Activated CD8-positive, alpha-beta T cell treated with anti-CD3 and anti-CD28 coated beads, Interleukin-2, amount 10 ng/mL, durations not matched to agents 7 days and 5 days (primary cell): ENCODE data around the gene KIF17. TPM values are rescaled to one million over a fixed set of nuclear protein-coding genes. Genes with fewer than 3 reads are reported as not detected.
"Not testable (repeated sequence)": the region's sequence is repeated elsewhere in the genome, so short reads cannot be mapped to it uniquely, and the experiment has no call there.

Experiments
- ATAC-seq: fragments of 150-1000 bp; cut with Tn5 transposase; one replicate; pipeline ENCODE4 v1.10.0; 2021; ENCODE audit warnings: moderate library complexity
- CTCF ChIA-PET: fragments of 350-600 bp; sonication (Branson Sonifier 250); formaldehyde crosslinking; loops from one replicate; lab custom pipeline; 2021; ENCODE audit warnings: antibody characterized with exemption; lab: Charles Lee
- POLR2A ChIA-PET: fragments of 350-600 bp; sonication (Branson Sonifier 250); formaldehyde crosslinking; loops from one replicate; lab custom pipeline; 2021; ENCODE audit warnings: antibody characterized with exemption; lab: Charles Lee
- DNase-seq: peaks from one replicate; pipeline ENCODE4 v3.0.0-alpha.2; 2020
- H3K27ac Mint-ChIP-seq: one replicate; pipeline ENCODE4 v1.8.0; 2021; ENCODE audit warnings: mild to moderate bottlenecking, mixed read lengths
- H3K27me3 Mint-ChIP-seq: one replicate; pipeline ENCODE4 v1.8.0; 2021; ENCODE audit warnings: low read depth, mixed read lengths
- H3K36me3 Mint-ChIP-seq: one replicate; pipeline ENCODE4 v1.8.0; 2021; ENCODE audit warnings: low read depth, mixed read lengths
- H3K4me1 Mint-ChIP-seq: one replicate; pipeline ENCODE4 v1.8.0; 2021; ENCODE audit warnings: low read depth, mixed read lengths
- H3K4me3 Mint-ChIP-seq: one replicate; pipeline ENCODE4 v1.8.0; 2021; ENCODE audit warnings: mild to moderate bottlenecking, mixed read lengths
- H3K9me3 Mint-ChIP-seq: one replicate; pipeline ENCODE4 v1.8.0; 2022; ENCODE audit warnings: mixed read lengths; ENCODE audit not compliant: insufficient read depth
- total RNA-seq, 2 experiments: library from RNA; stranded (reverse); gene quantifications; one replicate each; pipeline ENCODE4 v1.2.3, GENCODE V29; 2021

KIF17 gene
- total RNA-seq, 2 experiments from 2014 or later: not detected

- DNase-seq (no peak), ATAC-seq (no peak)
- no peak overlapping the region for H3K4me3 Mint-ChIP-seq
- peaks cover 37% of the 10 kb centered on the region for H3K27me3 Mint-ChIP-seq
- no peaks in the 10 kb centered on the region for H3K9me3 Mint-ChIP-seq
- H3K4me1 Mint-ChIP-seq: peaks cover 12% of the 10 kb centered on the region
- no peaks in the 10 kb centered on the region for H3K36me3 Mint-ChIP-seq
- ChIA-PET CTCF (interaction anchor here (0.7 to 2.7 kb wide), 3 partner anchors 23 to 513 kb away, joined by 3 to 11 read pairs (median 3); no protein-coding TSS in a partner anchor), POLR2A (no interaction called here)
- no peak overlapping the region for H3K27ac Mint-ChIP-seq
These were observed 1.5 kb upstream of the KIF17 start for GRCh38 chr1:20719261-20719660.

DNA sequence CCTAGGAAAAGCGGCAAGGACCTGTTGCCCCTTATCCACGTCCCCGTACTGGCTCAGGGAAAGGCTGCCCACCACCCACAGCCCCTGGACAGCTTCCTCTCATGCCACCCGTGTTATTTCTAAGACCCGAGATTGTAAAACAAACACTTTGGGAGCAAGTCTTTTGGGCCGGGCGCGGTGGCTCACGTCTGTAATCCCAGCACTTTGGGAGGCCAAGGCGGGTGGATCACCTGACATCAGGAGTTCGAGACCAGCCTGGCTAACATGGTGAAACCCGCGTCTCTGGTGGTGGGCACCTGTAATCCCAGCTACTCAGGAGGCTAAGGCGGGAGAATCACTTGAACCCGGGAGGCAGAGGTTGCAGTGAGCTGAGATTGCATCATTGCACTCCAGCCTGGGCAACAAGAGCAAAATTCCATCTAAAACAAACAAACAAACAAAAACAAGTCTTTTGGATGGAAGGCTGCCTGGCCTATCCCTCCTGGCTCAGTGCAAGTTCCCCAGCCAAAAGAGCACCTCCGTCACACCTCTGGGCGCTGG, 606 bp upstream of the KIF17 start:
- Mint-ChIP-seq H3K4me3 (peak overlapping the region; percentile 52), H3K27me3 (peaks cover 37% of the 10 kb centered on the region), H3K4me1 (peaks cover 12% of the 10 kb centered on the region)
- DNase-seq, H3K9me3 Mint-ChIP-seq, ATAC-seq, H3K27ac Mint-ChIP-seq, H3K36me3 Mint-ChIP-seq: not testable (repeated sequence)
- POLR2A ChIA-PET: interaction anchor here (0.8 kb wide), 1 partner anchor 68 kb away, joined by 3 read pairs; the partner anchor contains the start of gene HP1BP3
- CTCF ChIA-PET: interaction anchor here (0.7 to 2.7 kb wide), 3 partner anchors 22 to 477 kb away, joined by 3 to 11 read pairs (median 4); no protein-coding TSS in a partner anchor

DNA sequence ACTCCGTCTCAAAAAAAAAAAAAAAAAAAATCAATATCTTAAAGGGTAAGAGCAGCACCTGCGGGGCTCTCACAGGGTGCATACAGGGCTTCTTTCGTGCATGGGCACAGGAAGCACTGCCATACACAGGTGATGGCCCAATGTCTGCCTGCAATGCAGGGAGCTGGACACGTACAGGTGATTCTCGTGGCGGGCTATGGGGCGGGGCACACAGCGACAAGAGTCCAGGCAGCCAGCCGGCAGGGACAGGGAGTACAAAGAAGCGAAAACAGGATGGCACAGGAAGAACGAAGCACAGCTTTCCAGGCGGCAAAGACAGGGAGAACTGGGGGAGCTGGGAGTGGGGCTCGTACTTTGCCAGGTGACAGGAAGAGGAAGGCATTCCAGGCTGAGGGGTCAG, 1.6 kb downstream of the KIF17 start:
- Mint-ChIP-seq H3K27me3 (peaks cover 37% of the 10 kb centered on the region), H3K4me3 (no peak overlapping the region), H3K36me3 (no peaks in the 10 kb centered on the region), H3K27ac (no peak overlapping the region), H3K4me1 (peaks cover 12% of the 10 kb centered on the region), H3K9me3 (no peaks in the 10 kb centered on the region)
- ATAC-seq: no peak
- POLR2A ChIA-PET: no interaction called here
- no peak for DNase-seq
- CTCF ChIA-PET: interaction anchor here (2.8 kb wide), 1 partner anchor 20 kb away, joined by 9 read pairs; no protein-coding TSS in a partner anchor

DNA sequence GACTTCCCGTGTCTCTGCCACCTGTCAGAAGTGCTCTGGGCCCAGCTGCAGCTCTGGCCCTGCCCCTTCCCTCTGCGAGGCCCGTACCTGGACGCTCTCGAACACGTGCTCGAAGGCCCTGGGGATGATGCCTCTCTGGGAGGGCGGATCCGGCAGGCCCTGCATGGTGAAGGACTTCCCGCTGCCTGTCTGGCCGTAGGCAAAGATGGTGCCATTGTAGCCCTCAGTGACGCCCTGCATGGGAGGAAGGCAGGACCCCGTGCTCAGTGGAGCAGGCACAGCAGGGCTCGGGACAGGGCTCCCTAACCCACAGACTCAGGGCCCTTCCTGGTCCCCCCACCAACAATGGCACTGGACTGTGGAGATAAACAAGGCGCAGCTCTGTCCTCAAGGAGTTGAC, 2.4 kb downstream of the KIF17 start:
- ChIA-PET POLR2A (no interaction called here), CTCF (interaction anchor here (2.8 kb wide), 1 partner anchor 19 kb away, joined by 9 read pairs; no protein-coding TSS in a partner anchor)
- ATAC-seq: no peak
- no peak for DNase-seq
- Mint-ChIP-seq H3K36me3 (no peaks in the 10 kb centered on the region), H3K27ac (no peak overlapping the region), H3K27me3 (peaks cover 33% of the 10 kb centered on the region), H3K9me3 (no peaks in the 10 kb centered on the region), H3K4me1 (peaks cover 12% of the 10 kb centered on the region), H3K4me3 (no peak overlapping the region)

GRCh38 chr1:20713440-20713839, 4.4 kb downstream of the KIF17 start:
- CTCF ChIA-PET: interaction anchor here (0.7 kb wide), 1 partner anchor 305 kb away, joined by 3 read pairs; no protein-coding TSS in a partner anchor
- peaks cover 17% of the 10 kb centered on the region for H3K27me3 Mint-ChIP-seq
- H3K27ac Mint-ChIP-seq: no peak overlapping the region
- no peaks in the 10 kb centered on the region for H3K9me3 Mint-ChIP-seq
- no peak overlapping the region for H3K4me3 Mint-ChIP-seq
- no peak for DNase-seq
- H3K4me1 Mint-ChIP-seq: peaks cover 12% of the 10 kb centered on the region
- POLR2A ChIA-PET: no interaction called here
- H3K36me3 Mint-ChIP-seq: no peaks in the 10 kb centered on the region
- ATAC-seq: no peak

DNA sequence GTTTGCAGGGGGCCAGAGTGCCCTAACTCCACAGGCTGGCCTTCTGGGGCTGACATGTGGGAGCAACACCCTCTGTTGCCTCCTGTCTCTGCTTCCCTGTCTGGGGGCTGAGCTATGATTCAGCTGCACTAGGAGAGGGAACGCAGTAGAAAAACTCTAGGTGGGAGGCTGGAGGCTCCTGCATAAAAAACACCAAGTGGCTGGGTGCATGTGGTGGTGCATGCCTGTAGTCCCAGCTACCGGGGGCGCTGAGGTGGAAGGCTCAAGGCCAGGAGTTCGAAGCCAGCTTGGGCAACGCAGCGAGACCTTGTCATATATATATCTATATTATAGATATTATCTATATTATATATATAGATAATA, 5.6 kb downstream of the KIF17 start:
- no peak for DNase-seq
- Mint-ChIP-seq H3K4me3 (no peak overlapping the region), H3K9me3 (no peaks in the 10 kb centered on the region), H3K27me3 (peaks cover 11% of the 10 kb centered on the region), H3K36me3 (no peaks in the 10 kb centered on the region), H3K4me1 (peaks cover 7% of the 10 kb centered on the region), H3K27ac (no peak overlapping the region)
- no peak for ATAC-seq
- POLR2A ChIA-PET: no interaction called here
- CTCF ChIA-PET: no interaction called here

GRCh38 chr1:20711285-20712214, 6.3 kb downstream of the KIF17 start:
- ATAC-seq: no peak
- no peaks in the 10 kb centered on the region for H3K36me3 Mint-ChIP-seq
- no peaks in the 10 kb centered on the region for H3K9me3 Mint-ChIP-seq
- DNase-seq: no peak
- peaks cover 3% of the 10 kb centered on the region for H3K4me1 Mint-ChIP-seq
- no peak overlapping the region for H3K27ac Mint-ChIP-seq
- ChIA-PET POLR2A (no interaction called here), CTCF (interaction anchor here (1.1 kb wide), 1 partner anchor 15 kb away, joined by 3 read pairs; no protein-coding TSS in a partner anchor)
- no peak overlapping the region for H3K4me3 Mint-ChIP-seq
- H3K27me3 Mint-ChIP-seq: peaks cover 6% of the 10 kb centered on the region

DNA sequence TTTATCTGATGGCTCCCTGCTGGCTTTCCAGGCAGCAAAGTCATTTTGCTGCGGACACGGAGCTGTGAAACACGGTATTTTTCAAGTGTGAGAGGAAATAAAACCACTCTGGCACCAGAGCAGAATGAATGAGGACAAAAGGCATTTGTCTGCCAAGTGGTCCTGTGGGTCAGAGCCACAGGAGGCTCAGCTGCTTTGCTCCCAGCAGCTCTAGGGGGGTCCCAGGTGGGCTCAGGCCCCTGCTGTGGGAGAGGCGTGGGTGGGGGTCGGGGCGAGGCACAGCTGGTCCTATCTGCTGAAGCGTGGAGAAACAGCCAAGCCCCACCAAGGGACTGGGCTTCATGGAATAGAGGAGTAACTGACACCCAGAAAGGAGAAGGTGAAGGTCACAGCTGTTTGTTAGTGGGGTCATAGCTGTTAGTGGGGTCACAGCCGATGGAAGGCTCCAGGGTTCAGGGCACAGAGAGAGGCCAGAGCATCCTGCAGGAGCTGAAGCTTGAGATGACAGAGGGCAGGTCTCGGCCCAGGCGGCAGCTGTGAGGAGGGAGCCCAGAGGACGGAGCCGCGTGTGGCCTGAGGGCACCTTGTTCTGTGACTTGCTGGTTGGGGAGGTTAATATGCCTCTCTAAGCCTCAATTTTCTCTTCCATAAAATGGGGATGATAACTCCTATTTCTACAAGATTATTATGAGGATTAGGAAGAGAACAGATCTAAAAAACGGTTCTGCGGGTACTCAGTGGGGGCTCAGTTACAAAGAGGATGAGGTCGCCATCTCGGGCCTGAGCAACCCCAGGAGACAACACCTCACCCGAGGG, 7.1 kb downstream of the KIF17 start:
- Mint-ChIP-seq H3K4me1 (no peaks in the 10 kb centered on the region), H3K9me3 (no peaks in the 10 kb centered on the region), H3K27me3 (peaks cover 2% of the 10 kb centered on the region), H3K27ac (no peak overlapping the region), H3K4me3 (no peak overlapping the region), H3K36me3 (no peaks in the 10 kb centered on the region)
- POLR2A ChIA-PET: no interaction called here
- CTCF ChIA-PET: interaction anchor here (1.1 kb wide), 1 partner anchor 14 kb away, joined by 3 read pairs; no protein-coding TSS in a partner anchor
- ATAC-seq (no peak), DNase-seq (no peak)

DNA sequence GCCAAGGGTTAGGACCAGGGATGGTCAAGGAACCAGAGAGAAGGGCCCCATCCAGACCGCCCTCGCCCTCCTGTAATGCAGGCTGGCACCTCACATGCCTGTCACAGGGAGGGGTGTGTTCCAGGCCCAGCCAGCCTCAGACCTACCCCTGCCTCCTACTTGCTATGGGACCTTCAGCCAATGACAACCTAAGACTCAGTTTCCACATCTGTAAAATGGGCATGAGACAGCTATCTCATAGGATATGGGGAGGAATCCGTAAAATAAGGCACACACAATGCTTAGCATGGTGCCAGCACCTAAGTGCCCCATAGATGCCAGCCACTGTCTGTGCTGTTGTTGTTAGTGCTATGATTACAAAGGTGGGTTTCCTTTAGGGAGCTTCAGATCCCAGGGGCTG, 7.9 kb downstream of the KIF17 start:
- CTCF ChIA-PET: interaction anchor here (1.1 kb wide), 1 partner anchor 13 kb away, joined by 3 read pairs; no protein-coding TSS in a partner anchor
- Mint-ChIP-seq H3K27ac (no peak overlapping the region), H3K9me3 (no peaks in the 10 kb centered on the region), H3K36me3 (no peaks in the 10 kb centered on the region), H3K4me1 (no peaks in the 10 kb centered on the region), H3K27me3 (peaks cover under 1% of the 10 kb centered on the region), H3K4me3 (no peak overlapping the region)
- ATAC-seq (no peak), DNase-seq (no peak)
- POLR2A ChIA-PET: no interaction called here

- Mint-ChIP-seq H3K9me3 (no peaks in the 10 kb centered on the region), H3K4me3 (no peak overlapping the region), H3K4me1 (no peaks in the 10 kb centered on the region), H3K27ac (no peak overlapping the region), H3K36me3 (no peaks in the 10 kb centered on the region), H3K27me3 (no peaks in the 10 kb centered on the region)
- DNase-seq (no peak), ATAC-seq (no peak)
- CTCF ChIA-PET: interaction anchor here (1.4 to 3.3 kb wide), 2 partner anchors 12 to 486 kb away, joined by 3 to 26 read pairs; no protein-coding TSS in a partner anchor
- POLR2A ChIA-PET: no interaction called here
These were observed 8.9 kb downstream of the KIF17 start for GRCh38 chr1:20708891-20709290.

GRCh38 chr1:20708057-20708456, 9.8 kb downstream of the KIF17 start:
- H3K36me3 Mint-ChIP-seq: no peaks in the 10 kb centered on the region
- ChIA-PET CTCF (interaction anchor here (0.6 to 3.3 kb wide), 4 partner anchors 11 to 487 kb away, joined by 3 to 26 read pairs (median 3); no protein-coding TSS in a partner anchor), POLR2A (no interaction called here)
- H3K9me3 Mint-ChIP-seq: no peaks in the 10 kb centered on the region
- H3K27me3 Mint-ChIP-seq: no peaks in the 10 kb centered on the region
- DNase-seq: no peak
- ATAC-seq: no peak
- no peak overlapping the region for H3K4me3 Mint-ChIP-seq
- H3K4me1 Mint-ChIP-seq: no peaks in the 10 kb centered on the region
- H3K27ac Mint-ChIP-seq: no peak overlapping the region
